Upper lobe of left lung (tissue), 6 donors: ENCODE data around the gene HPS3. TPM values are rescaled to one million over a fixed set of nuclear protein-coding genes. Genes with fewer than 3 reads are reported as not detected.
"Not testable (repeated sequence)": the region's sequence is repeated elsewhere in the genome, so short reads cannot be mapped to it uniquely, and the experiment has no call there.

Source experiments
- ATAC-seq, 2 donors: fragments of 200-7000 bp; cut with Tn5 transposase; one replicate each; pipeline ENCODE4 v1.9.1; 2022; ENCODE audit warnings: mild to moderate bottlenecking in 2 of 2, moderate library complexity in 2 of 2; ENCODE audit not compliant: low FRiP score in 2 of 2
- DNase-seq, 2 donors: peaks; one replicate each; pipeline ENCODE4 v3.0.0-alpha.2; 2019 to 2020
- H3K27ac ChIP-seq, 4 donors: fragments of 200-600 bp; sonication (generic); one replicate each; pipeline ENCODE4 v1.5.1; 2016 to 2019
- H3K27me3 ChIP-seq, 4 donors: fragments of 200-600 bp; sonication (generic); one replicate each; pipeline ENCODE4 v1.5.1; 2017 to 2019
- H3K36me3 ChIP-seq, 4 donors: fragments of 200-600 bp; sonication (generic); one replicate each; pipeline ENCODE4 v1.5.1; 2016 to 2019
- H3K4me1 ChIP-seq, 4 donors: fragments of 200-600 bp; sonication (generic); one replicate each; pipeline ENCODE4 v1.5.1; 2018 to 2019
- H3K4me3 ChIP-seq, 4 donors: fragments of 200-600 bp; sonication (generic); one replicate each; pipeline ENCODE4 v1.5.1; 2017 to 2019; ENCODE audit warnings: mild to moderate bottlenecking in 2 of 4, moderate library complexity in 1 of 4
- H3K9me3 ChIP-seq, 4 donors: fragments of 200-600 bp; sonication (generic); one replicate each; pipeline ENCODE4 v1.5.1; 2018 to 2019
- CTCF ChIP-seq, 6 experiments: fragments of 450-650 bp in 4 of 6; fragments of 200-600 bp in 2 of 6; sonication (generic) in 2 of 6; IDR thresholded peaks; one replicate each; pipeline ENCODE4 v1.5.1; 2016 to 2019; ENCODE audit warnings: antibody characterized with exemption in 6 of 6
- EP300 ChIP-seq, 4 donors: sonication (generic); formaldehyde crosslinking; IDR thresholded peaks; one replicate each; pipeline ENCODE4 v1.5.1; 2017; ENCODE audit warnings: antibody characterized with exemption in 4 of 4, control low read depth in 2 of 4
- POLR2A ChIP-seq, 4 donors: fragments of 450-650 bp; IDR thresholded peaks; one replicate each; pipeline ENCODE4 v1.5.1; 2016 to 2017; ENCODE audit warnings: antibody characterized with exemption in 4 of 4, mild to moderate bottlenecking in 2 of 4
- POLR2AphosphoS5 ChIP-seq, 2 donors: sonication (generic); formaldehyde crosslinking; IDR thresholded peaks; one replicate each; pipeline ENCODE4 v1.5.1; 2017; ENCODE audit warnings: antibody characterized with exemption in 2 of 2
- WGBS, 2 donors: methylation state at CpG; one replicate each; pipeline ENCODE4 v1.1.5; 2017 to 2018; 5-methylcytosine and 5-hydroxymethylcytosine counted together
- total RNA-seq, 6 donors: library from RNA; depleted of rRNA in 4 of 6; stranded (reverse); fragments of >200 nt in 4 of 6; gene quantifications; one replicate each; pipeline versions ENCODE4 v1.1.0 to v1.2.1, GENCODE V29; 2016 to 2021
- donor health status: DM: no; HTN: no; CAD: no; lungs with moderate emphysema.
- donor health status: DM: no; HTN: yes; CAD: no; lungs with severe emphysema.

The HPS3 gene
- total RNA-seq, 6 donors from 2014 or later = 13.4 to 29.8 (median 17.8) TPM

GRCh38 chr3:149214702-149215101 is 85.3 kb downstream of the HPS3 start:
- Histone ChIP-seq H3K27ac (no peak overlapping the region), H3K9me3 (no peaks in the 10 kb centered on the region), H3K36me3 (no peaks in the 10 kb centered on the region), H3K4me1 (peaks cover 6 to 16% (median 10%) of the 10 kb centered on the region in 4 donors), H3K4me3 (no peak overlapping the region), H3K27me3 (no peaks in the 10 kb centered on the region)
- TF ChIP-seq CTCF (IDR thresholded peaks at IDR 0.05) = no peak
- no peak for TF ChIP-seq EP300 (IDR thresholded peaks at IDR 0.05)
- TF ChIP-seq POLR2AphosphoS5 (IDR thresholded peaks at IDR 0.05) = no peak
- no peak for TF ChIP-seq POLR2A (IDR thresholded peaks at IDR 0.05)
- WGBS, 2 donors = 62 to 71% methylated on average over 1 of the region's 1 CpG
- DNase-seq (no peak), ATAC-seq (no peak)

DNA sequence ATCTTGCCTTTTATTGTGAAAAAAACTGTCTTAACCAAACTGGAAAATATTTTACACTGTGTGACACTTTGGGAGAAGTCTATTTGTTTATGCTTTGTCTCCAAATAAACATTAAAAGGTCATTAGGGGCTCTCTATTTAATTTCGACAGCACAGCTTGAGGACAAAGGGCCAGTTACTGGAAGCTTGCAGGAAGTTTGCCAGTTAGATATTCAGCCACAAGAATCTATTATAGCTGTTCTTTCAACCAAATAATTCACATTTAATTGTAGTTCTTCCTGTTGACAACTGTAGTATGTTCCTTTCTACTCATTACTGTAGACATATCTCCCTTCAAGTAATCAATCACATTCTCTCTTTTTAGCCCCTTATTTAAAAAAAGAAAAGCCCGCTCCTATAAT is 86.1 kb downstream of the HPS3 start:
- H3K27ac ChIP-seq = peak overlapping the region in 1 of 4 donors; percentile 59
- H3K4me1 ChIP-seq = peaks cover 6 to 16% (median 10%) of the 10 kb centered on the region in 4 donors
- ATAC-seq (no peak), DNase-seq (no peak)
- 47 to 66% methylated on average over 2 of the region's 2 CpGs for WGBS, 2 donors
- no peak overlapping the region for H3K4me3 ChIP-seq
- no peaks in the 10 kb centered on the region for H3K36me3 ChIP-seq
- H3K9me3 ChIP-seq = no peaks in the 10 kb centered on the region
- TF ChIP-seq POLR2A (IDR thresholded peaks at IDR 0.05) (no peak), POLR2AphosphoS5 (IDR thresholded peaks at IDR 0.05) (no peak), CTCF (IDR thresholded peaks at IDR 0.05) (no peak), EP300 (IDR thresholded peaks at IDR 0.05) (no peak)
- H3K27me3 ChIP-seq = no peaks in the 10 kb centered on the region

GRCh38 chr3:149216193-149216869 is 86.9 kb downstream of the HPS3 start:
- Histone ChIP-seq H3K27me3 (no peaks in the 10 kb centered on the region), H3K4me3 (no peak overlapping the region), H3K9me3 (no peaks in the 10 kb centered on the region), H3K27ac (peak overlapping the region in 1 of 4 donors; percentile 59), H3K4me1 (peaks cover 6 to 16% (median 10%) of the 10 kb centered on the region in 4 donors), H3K36me3 (no peaks in the 10 kb centered on the region)
- no peak for TF ChIP-seq CTCF (IDR thresholded peaks at IDR 0.05)
- no peak for TF ChIP-seq POLR2A (IDR thresholded peaks at IDR 0.05)
- TF ChIP-seq EP300 (IDR thresholded peaks at IDR 0.05) = no peak
- TF ChIP-seq POLR2AphosphoS5 (IDR thresholded peaks at IDR 0.05) = no peak
- DNase-seq = no peak
- WGBS, 2 donors = 54 to 65% methylated on average over 4 of the region's 4 CpGs
- ATAC-seq = peak in 1 of 2 donors; percentile 10

DNA sequence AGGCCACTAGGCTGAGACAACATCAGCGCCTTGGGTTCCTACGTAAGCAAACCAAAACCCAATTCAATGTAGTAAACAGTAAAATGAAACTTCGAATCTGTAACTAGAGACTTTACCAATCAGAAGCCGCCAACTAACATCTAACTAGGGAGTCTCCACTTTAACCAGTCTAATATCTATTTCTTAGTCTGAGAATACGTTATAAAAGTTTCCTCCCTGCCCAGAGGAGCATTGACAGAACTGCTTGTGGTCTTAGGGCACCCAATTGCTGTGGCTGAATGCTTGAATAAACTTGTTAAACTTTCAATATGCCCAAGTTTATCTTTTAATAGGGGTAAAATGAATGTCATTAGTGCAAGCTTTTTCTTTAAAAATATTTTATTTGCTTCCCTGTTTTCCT is 87.9 kb downstream of the HPS3 start:
- H3K27ac ChIP-seq = no peak overlapping the region
- no peaks in the 10 kb centered on the region for H3K9me3 ChIP-seq
- no peak overlapping the region for H3K4me3 ChIP-seq
- DNase-seq (no peak), ATAC-seq (no peak)
- no peaks in the 10 kb centered on the region for H3K36me3 ChIP-seq
- no peak for TF ChIP-seq POLR2AphosphoS5 (IDR thresholded peaks at IDR 0.05)
- TF ChIP-seq POLR2A (IDR thresholded peaks at IDR 0.05) = no peak
- no peak for TF ChIP-seq CTCF (IDR thresholded peaks at IDR 0.05)
- no peak for TF ChIP-seq EP300 (IDR thresholded peaks at IDR 0.05)
- peaks cover 10 to 22% (median 12%) of the 10 kb centered on the region in 4 donors for H3K4me1 ChIP-seq
- H3K27me3 ChIP-seq = no peaks in the 10 kb centered on the region
- 92 to 95% methylated on average over 5 of the region's 5 CpGs for WGBS, 2 donors

- ATAC-seq, H3K36me3 ChIP-seq, H3K27ac ChIP-seq, H3K4me3 ChIP-seq, H3K9me3 ChIP-seq, H3K27me3 ChIP-seq, DNase-seq: not testable (repeated sequence)
- peaks cover 12 to 23% (median 14%) of the 10 kb centered on the region in 4 donors for H3K4me1 ChIP-seq
- 87 to 100% methylated on average over 1 of the region's 1 CpG for WGBS, 2 donors
Measured at GRCh38 chr3:149219380-149220121, 90.1 kb downstream of the HPS3 start.
